Neural cell (in vitro differentiated cells): ENCODE measurements around the gene ZDHHC14.

Experiments
- EZH2 ChIP-seq: fragments of 200-600, 300-800 bp; shearing (Covaris generic), sonication (generic); IDR thresholded peaks from 2 replicates; pipeline ENCODE4 v1.6.1; 2014; ENCODE audit warnings: antibody characterized with exemption, low read length, borderline replicate concordance, mild to moderate bottlenecking; ENCODE audit not compliant: insufficient read depth, poor library complexity, severe bottlenecking
- POLR2AphosphoS5 ChIP-seq: IDR thresholded peaks from 2 replicates; pipeline ENCODE4 v1.6.1; 2012
- TF ChIP-seq, protein P1 (sequence below): IDR thresholded peaks from 2 replicates; pipeline ENCODE4 v1.6.1; 2012; ENCODE audit warnings: borderline replicate concordance
- TF ChIP-seq, protein P2 (sequence below): fragments of 450-650 bp; IDR thresholded peaks from 2 replicates; pipeline ENCODE4 v1.5.1; 2014; ENCODE audit warnings: antibody characterized with exemption, mild to moderate bottlenecking, moderate library complexity; ENCODE audit not compliant: poor library complexity, severe bottlenecking

DNA sequence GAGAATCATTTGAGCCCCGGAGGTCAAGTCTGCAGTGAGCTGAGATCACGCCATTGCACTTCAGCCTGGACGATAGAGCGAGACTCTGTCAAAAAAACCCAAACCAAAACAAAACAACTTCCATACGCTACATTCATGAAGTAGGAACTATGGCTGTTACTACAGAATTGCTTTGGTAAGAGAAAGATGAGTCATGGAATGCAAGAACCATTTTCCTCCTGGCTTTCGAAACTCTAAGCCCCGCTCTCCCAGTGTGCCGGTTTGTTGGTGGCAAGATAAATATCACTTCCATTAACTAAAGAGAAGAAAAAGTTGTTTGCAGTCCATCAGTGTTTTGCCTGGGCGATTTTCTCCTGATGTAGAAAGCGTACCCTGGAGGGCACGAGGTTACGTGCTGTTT, 61.3 kb downstream of the ZDHHC14 start:
- TF ChIP-seq, protein P1, sequence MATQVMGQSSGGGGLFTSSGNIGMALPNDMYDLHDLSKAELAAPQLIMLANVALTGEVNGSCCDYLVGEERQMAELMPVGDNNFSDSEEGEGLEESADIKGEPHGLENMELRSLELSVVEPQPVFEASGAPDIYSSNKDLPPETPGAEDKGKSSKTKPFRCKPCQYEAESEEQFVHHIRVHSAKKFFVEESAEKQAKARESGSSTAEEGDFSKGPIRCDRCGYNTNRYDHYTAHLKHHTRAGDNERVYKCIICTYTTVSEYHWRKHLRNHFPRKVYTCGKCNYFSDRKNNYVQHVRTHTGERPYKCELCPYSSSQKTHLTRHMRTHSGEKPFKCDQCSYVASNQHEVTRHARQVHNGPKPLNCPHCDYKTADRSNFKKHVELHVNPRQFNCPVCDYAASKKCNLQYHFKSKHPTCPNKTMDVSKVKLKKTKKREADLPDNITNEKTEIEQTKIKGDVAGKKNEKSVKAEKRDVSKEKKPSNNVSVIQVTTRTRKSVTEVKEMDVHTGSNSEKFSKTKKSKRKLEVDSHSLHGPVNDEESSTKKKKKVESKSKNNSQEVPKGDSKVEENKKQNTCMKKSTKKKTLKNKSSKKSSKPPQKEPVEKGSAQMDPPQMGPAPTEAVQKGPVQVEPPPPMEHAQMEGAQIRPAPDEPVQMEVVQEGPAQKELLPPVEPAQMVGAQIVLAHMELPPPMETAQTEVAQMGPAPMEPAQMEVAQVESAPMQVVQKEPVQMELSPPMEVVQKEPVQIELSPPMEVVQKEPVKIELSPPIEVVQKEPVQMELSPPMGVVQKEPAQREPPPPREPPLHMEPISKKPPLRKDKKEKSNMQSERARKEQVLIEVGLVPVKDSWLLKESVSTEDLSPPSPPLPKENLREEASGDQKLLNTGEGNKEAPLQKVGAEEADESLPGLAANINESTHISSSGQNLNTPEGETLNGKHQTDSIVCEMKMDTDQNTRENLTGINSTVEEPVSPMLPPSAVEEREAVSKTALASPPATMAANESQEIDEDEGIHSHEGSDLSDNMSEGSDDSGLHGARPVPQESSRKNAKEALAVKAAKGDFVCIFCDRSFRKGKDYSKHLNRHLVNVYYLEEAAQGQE = no peak
- TF ChIP-seq, protein P2, sequence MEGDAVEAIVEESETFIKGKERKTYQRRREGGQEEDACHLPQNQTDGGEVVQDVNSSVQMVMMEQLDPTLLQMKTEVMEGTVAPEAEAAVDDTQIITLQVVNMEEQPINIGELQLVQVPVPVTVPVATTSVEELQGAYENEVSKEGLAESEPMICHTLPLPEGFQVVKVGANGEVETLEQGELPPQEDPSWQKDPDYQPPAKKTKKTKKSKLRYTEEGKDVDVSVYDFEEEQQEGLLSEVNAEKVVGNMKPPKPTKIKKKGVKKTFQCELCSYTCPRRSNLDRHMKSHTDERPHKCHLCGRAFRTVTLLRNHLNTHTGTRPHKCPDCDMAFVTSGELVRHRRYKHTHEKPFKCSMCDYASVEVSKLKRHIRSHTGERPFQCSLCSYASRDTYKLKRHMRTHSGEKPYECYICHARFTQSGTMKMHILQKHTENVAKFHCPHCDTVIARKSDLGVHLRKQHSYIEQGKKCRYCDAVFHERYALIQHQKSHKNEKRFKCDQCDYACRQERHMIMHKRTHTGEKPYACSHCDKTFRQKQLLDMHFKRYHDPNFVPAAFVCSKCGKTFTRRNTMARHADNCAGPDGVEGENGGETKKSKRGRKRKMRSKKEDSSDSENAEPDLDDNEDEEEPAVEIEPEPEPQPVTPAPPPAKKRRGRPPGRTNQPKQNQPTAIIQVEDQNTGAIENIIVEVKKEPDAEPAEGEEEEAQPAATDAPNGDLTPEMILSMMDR = no peak
- no peak for TF ChIP-seq EZH2
- no peak for TF ChIP-seq POLR2AphosphoS5
